MM.1S (cell line): ENCODE measurements around the gene NEK6.

ENCODE experiments used
- DNase-seq: peaks from one replicate; pipeline ENCODE4 v3.0.0-alpha.2; 2015
- H2AFZ ChIP-seq: fragments of 300-600 bp; sonication (generic); 2 replicates; pipeline ENCODE4 v1.6.0; 2016; ENCODE audit warnings: antibody characterized with exemption, low read length
- H3F3A ChIP-seq: fragments of 300-600 bp; sonication (generic); 2 replicates; pipeline ENCODE4 v1.6.1; 2016; ENCODE audit warnings: mild to moderate bottlenecking, antibody characterized with exemption, low read length, moderate library complexity, mixed read lengths; ENCODE audit not compliant: insufficient read depth
- H3K27ac ChIP-seq: fragments of 300-600 bp; sonication (generic); 2 replicates; pipeline ENCODE4 v1.5.1; 2016; ENCODE audit warnings: mild to moderate bottlenecking, low read length
- H3K27me3 ChIP-seq: fragments of 300-600 bp; sonication (generic); replicated peaks from 2 replicates; pipeline ENCODE4 v1.6.0; 2016; ENCODE audit warnings: low read length; ENCODE audit not compliant: insufficient read depth
- H3K36me3 ChIP-seq: fragments of 300-600 bp; sonication (generic); replicated peaks from 2 replicates; pipeline ENCODE4 v1.6.1; 2016; ENCODE audit warnings: mild to moderate bottlenecking, low read length, mixed read lengths; ENCODE audit not compliant: insufficient read depth
- H3K4me1 ChIP-seq: fragments of 300-600 bp; sonication (generic); 2 replicates; pipeline ENCODE4 v1.6.1; 2016; ENCODE audit warnings: low read length, mixed read lengths
- H3K4me2 ChIP-seq: fragments of 300-600 bp; sonication (generic); 2 replicates; pipeline ENCODE4 v1.6.0; 2016; ENCODE audit warnings: low read depth, low read length
- H3K4me3 ChIP-seq: fragments of 300-600 bp; sonication (generic); 2 replicates; pipeline ENCODE4 v1.5.1; 2016; ENCODE audit warnings: low read length, mixed read lengths
- H3K79me2 ChIP-seq: fragments of 300-600 bp; sonication (generic); 2 replicates; pipeline ENCODE4 v1.6.1; 2016; ENCODE audit warnings: mixed run types, low read length, mixed read lengths
- H3K9ac ChIP-seq: fragments of 300-600 bp; sonication (generic); 2 replicates; pipeline ENCODE4 v1.6.1; 2016; ENCODE audit warnings: low read length, mixed read lengths
- H3K9me2 ChIP-seq: fragments of 300-600 bp; sonication (generic); replicated peaks from 2 replicates; pipeline ENCODE4 v1.6.1; 2016; ENCODE audit warnings: mild to moderate bottlenecking, low read length, mixed read lengths; ENCODE audit not compliant: insufficient read depth
- H3K9me3 ChIP-seq: fragments of 300-600 bp; sonication (generic); replicated peaks from 2 replicates; pipeline ENCODE4 v1.6.1; 2016; ENCODE audit warnings: mild to moderate bottlenecking, low read length, mixed read lengths; ENCODE audit not compliant: insufficient read depth
- H4K20me1 ChIP-seq: fragments of 300-600 bp; sonication (generic); 2 replicates; pipeline ENCODE4 v1.6.1; 2016; ENCODE audit warnings: mild to moderate bottlenecking, low read length, moderate library complexity, mixed read lengths; ENCODE audit not compliant: insufficient read depth
- CTCF ChIP-seq: fragments of 300-600 bp; sonication (generic); IDR thresholded peaks from 2 replicates; pipeline ENCODE4 v1.5.1; 2016; ENCODE audit warnings: antibody characterized with exemption, low read length, mixed read lengths
- EZH2 ChIP-seq: fragments of 300-600 bp; sonication (generic); optimal IDR thresholded peaks from 2 replicates; pipeline ENCODE3; 2017; ENCODE audit warnings: low read depth, mild to moderate bottlenecking, antibody characterized with exemption, low read length, mixed read lengths
- EZH2phosphoT487 ChIP-seq: fragments of 300-600 bp; sonication (generic); IDR thresholded peaks from 2 replicates; pipeline ENCODE4 v1.6.1; 2018; ENCODE audit warnings: antibody characterized with exemption, low read length

NEK6 gene

GRCh38 chr9:124394596-124394995, 136.8 kb downstream of the NEK6 start:
- no peak overlapping the region for H3K4me3 ChIP-seq
- TF ChIP-seq EZH2phosphoT487, result no peak
- TF ChIP-seq CTCF, result no peak
- TF ChIP-seq EZH2, result no peak
- no peak overlapping the region for H3K9ac ChIP-seq
- H3K9me3 ChIP-seq, result no peaks in the 10 kb centered on the region
- H3K4me1 ChIP-seq, result no peaks in the 10 kb centered on the region
- DNase-seq, result no peak
- H3K27me3 ChIP-seq, result no peaks in the 10 kb centered on the region
- no peaks in the 10 kb centered on the region for H3F3A ChIP-seq
- H4K20me1 ChIP-seq, result peaks cover 31% of the 10 kb centered on the region
- H3K9me2 ChIP-seq, result no peaks in the 10 kb centered on the region
- no peak overlapping the region for H2AFZ ChIP-seq
- H3K4me2 ChIP-seq, result no peak overlapping the region
- peaks cover 100% of the 10 kb centered on the region for H3K79me2 ChIP-seq
- H3K36me3 ChIP-seq, result no peaks in the 10 kb centered on the region; the same call in 1 of the 2 replicates
- no peak overlapping the region for H3K27ac ChIP-seq

GRCh38 chr9:124395826-124396225, 138.1 kb downstream of the NEK6 start:
- TF ChIP-seq CTCF (no peak), EZH2 (no peak), EZH2phosphoT487 (no peak)
- Histone ChIP-seq H3K9me2 (no peaks in the 10 kb centered on the region), H4K20me1 (peaks cover 31% of the 10 kb centered on the region), H3K4me3 (no peak overlapping the region), H3K9me3 (no peaks in the 10 kb centered on the region), H3K9ac (no peak overlapping the region), H3K36me3 (no peaks in the 10 kb centered on the region; the same call in 1 of the 2 replicates), H3K4me1 (no peaks in the 10 kb centered on the region), H3F3A (no peaks in the 10 kb centered on the region), H3K79me2 (peaks cover 100% of the 10 kb centered on the region), H3K27me3 (no peaks in the 10 kb centered on the region), H2AFZ (no peak overlapping the region), H3K27ac (no peak overlapping the region), H3K4me2 (no peak overlapping the region)
- DNase-seq, result no peak

- Histone ChIP-seq H3K79me2 (peaks cover 100% of the 10 kb centered on the region), H2AFZ (no peak overlapping the region), H3K4me3 (no peak overlapping the region), H3K9ac (no peak overlapping the region), H4K20me1 (peaks cover 23% of the 10 kb centered on the region), H3F3A (no peaks in the 10 kb centered on the region), H3K9me2 (no peaks in the 10 kb centered on the region), H3K4me2 (no peak overlapping the region), H3K27me3 (no peaks in the 10 kb centered on the region), H3K9me3 (no peaks in the 10 kb centered on the region), H3K4me1 (no peaks in the 10 kb centered on the region), H3K27ac (no peak overlapping the region), H3K36me3 (peaks cover 3% of the 10 kb centered on the region; the same call in 1 of the 2 replicates)
- DNase-seq, result no peak
- TF ChIP-seq EZH2, result no peak
- TF ChIP-seq CTCF, result no peak
- TF ChIP-seq EZH2phosphoT487, result no peak
These were observed 140.6 kb downstream of the NEK6 start for GRCh38 chr9:124398191-124398935.
